Measurements from ENCODE around the gene FKBP15. TPM values are rescaled to one million over a fixed set of nuclear protein-coding genes. Genes with fewer than 3 reads are reported as not detected.

The FKBP15 gene
- total and polyA plus RNA-seq, 2 of the 4 experiments (the other 2 are of a cell fraction) = 20.4 to 25.5 TPM

- H3K4me2 ChIP-seq (ENCODE audit: low read depth, low read length) = no peak overlapping the region
- no peak overlapping the region for H2AFZ ChIP-seq (replicated peaks; ENCODE audit: low read length, poor library complexity)
- H4K8ac ChIP-seq (ENCODE audit: low read depth in 2 of 2, low read length in 2 of 2) = no peak overlapping the region
- intact Hi-C loops (cut with micrococcal nuclease) = no loop called here
- H3K27me3 ChIP-seq (ENCODE audit: control insufficient read depth, insufficient read depth, low read length) = no peaks in the 10 kb centered on the region
- H3K4ac ChIP-seq (ENCODE audit: low read depth, low read length) = no peak overlapping the region
- H3K9me3 ChIP-seq (ENCODE audit: control insufficient read depth, insufficient read depth, low read length) = no peaks in the 10 kb centered on the region
- H2AK9ac ChIP-seq (replicated peaks; ENCODE audit: low read depth, low read length, poor library complexity) = no peak overlapping the region
- ChIA-PET POLR2A (ENCODE audit: unreplicated experiment) (no interaction called here), CTCF (no interaction called here)
- H3K18ac ChIP-seq (ENCODE audit: low read depth, low read length) = no peak overlapping the region
- no CpG with 5 or more reads among the region's 3 CpGs for WGBS, 2 experiments (ENCODE audit: extremely low coverage in 2 of 2, insufficient read length in 1 of 2)
- TF ChIP-seq MAZ (IDR thresholded peaks at IDR 0.05; ENCODE audit: borderline replicate concordance, low read depth, low read length) = no peak
- TF ChIP-seq MAFK (IDR thresholded peaks at IDR 0.05; ENCODE audit: low read depth, low read length) = peak; percentile 82
- peak; percentile 92 for TF ChIP-seq NFE2L2 (IDR thresholded peaks at IDR 0.05; ENCODE audit: low read depth, low read length)
- H3K9me1 ChIP-seq (ENCODE audit: insufficient read depth, low read length) = 0 out of 2 replicates have a peak, but pooled peaks cover under 1% of the 10 kb centered on the region
- H3K27ac ChIP-seq (ENCODE audit: insufficient read depth, low read length) = no peak overlapping the region
- no peak overlapping the region for H4K91ac ChIP-seq (ENCODE audit: insufficient read depth, low read depth, low read length)
- no peak overlapping the region for H2BK120ac ChIP-seq (ENCODE audit: low read depth, low read length)
- H4K5ac ChIP-seq (ENCODE audit: low read depth, low read length) = no peak overlapping the region
- H2AK5ac ChIP-seq (ENCODE audit: low read depth, low read length) = no peak overlapping the region
- BruUV-seq (replicated peaks) = no TSS peak
- DNase-seq (peak; percentile 46), ATAC-seq (ENCODE audit: low read depth) (no peak)
- peaks cover 11% of the 10 kb centered on the region for H4K20me1 ChIP-seq (ENCODE audit: insufficient read depth, low read length)
- dilution Hi-C loops (cut with HindIII; ENCODE audit: low sequenced_read_pairs, unreplicated experiment) = no loop called here
- H2BK15ac ChIP-seq (ENCODE audit: low read depth, low read length) = no peak overlapping the region
- no peaks in the 10 kb centered on the region; the same call in 1 of the 2 replicates for H3K4me1 ChIP-seq (ENCODE audit: control insufficient read depth, insufficient read depth, low read length)
- H3K23ac ChIP-seq (ENCODE audit: low read depth, low read length) = no peak overlapping the region
- no peak overlapping the region for H3K14ac ChIP-seq (replicated peaks; ENCODE audit: low read depth, low read length)
- no peak overlapping the region for H2BK20ac ChIP-seq (ENCODE audit: low read depth, low read length)
- H3K36me3 ChIP-seq (ENCODE audit: control insufficient read depth, insufficient read depth, low read length) = peaks cover 11% of the 10 kb centered on the region
- no peak overlapping the region for H3K9ac ChIP-seq (ENCODE audit: low read depth, low read length)
- H2BK5ac ChIP-seq (ENCODE audit: low read depth, low read length, poor library complexity, severe bottlenecking) = no peak overlapping the region
- peaks cover 39 to 52% of the 10 kb centered on the region in 2 experiments for H3K79me1 ChIP-seq (ENCODE audit: low read depth in 1 of 2, low read length in 2 of 2)
- H3K56ac ChIP-seq (ENCODE audit: extremely low read depth, insufficient read depth, low read length) = no peak overlapping the region
- in situ Hi-C loops (cut with MboI; ENCODE audit: low sequenced_read_pairs) = no loop called here
- H3K4me3 ChIP-seq (ENCODE audit: insufficient read depth, low read depth, low read length) = no peak overlapping the region
Observed at GRCh38 chr9:113215132-113215531, 5.9 kb downstream of the FKBP15 start.

Measured in IMR-90 (cell line).